Colonic mucosa (tissue), 4 donors: ENCODE measurements around the gene OMG. TPM values are rescaled to one million over a fixed set of nuclear protein-coding genes. Genes with fewer than 3 reads are reported as not detected.

Experiments
- DNase-seq: peaks from one replicate; pipeline ENCODE4 v3.0.0-alpha.2; 2020
- H3K27ac ChIP-seq: fragments of 200-600 bp; one replicate; pipeline ENCODE4 v1.8.0; 2021
- H3K27me3 ChIP-seq: fragments of 200-600 bp; one replicate; pipeline ENCODE4 v1.8.0; 2021
- H3K36me3 ChIP-seq: fragments of 200-600 bp; one replicate; pipeline ENCODE4 v1.8.0; 2021
- H3K4me1 ChIP-seq: fragments of 200-600 bp; one replicate; pipeline ENCODE4 v1.8.0; 2021; ENCODE audit warnings: mild to moderate bottlenecking
- H3K4me3 ChIP-seq: fragments of 200-600 bp; one replicate; pipeline ENCODE4 v1.8.0; 2021
- H3K9ac ChIP-seq, 2 donors: one replicate each; pipeline ENCODE4 v1.7.0; 2013; ENCODE audit warnings: control low read depth in 2 of 2, low read depth in 2 of 2, low read length in 2 of 2
- H3K9me3 ChIP-seq: fragments of 200-600 bp; one replicate; pipeline ENCODE4 v1.8.0; 2021
- intact Hi-C: fragments of 100-400 bp; cut with DNase I; formaldehyde crosslinking; loops from one replicate; pipeline ENCODE4 v1.14.1; 2022
- total RNA-seq, 2 donors: library from RNA; stranded (reverse); fragmentation: NEBNext Ultra II Directional in 1 of 2; extraction: Animal tissue kit (Norgen Biotek cat#: 25700) in 1 of 2; gene quantifications; one replicate each; pipeline ENCODE4 v1.2.1, GENCODE V29; 2021
- TF ChIP-seq, protein P1 (sequence below): fragments of 200-600 bp; IDR thresholded peaks from one replicate; pipeline ENCODE4 v1.8.0; 2022; ENCODE audit warnings: antibody characterized with exemption, mild to moderate bottlenecking
- donor health status: healthy.
- donor health status: DM: no; HTN: no; CAD: no.
- donor health status: DM: no; HTN: no; CAD: no.

OMG gene
- total RNA-seq, 2 donors from 2014 or later: 0.40 TPM; not detected in 1

GRCh38 chr17:31251105-31251969, 45.7 kb downstream of the OMG start:
- intact Hi-C loops: no loop called here
- no peak overlapping the region for H3K4me3 ChIP-seq
- DNase-seq: no peak
- no peak overlapping the region for H3K9ac ChIP-seq
- H3K9me3 ChIP-seq: no peaks in the 10 kb centered on the region
- H3K27ac ChIP-seq: no peak overlapping the region
- H3K36me3 ChIP-seq: no peaks in the 10 kb centered on the region
- H3K27me3 ChIP-seq: no peaks in the 10 kb centered on the region
- TF ChIP-seq, protein P1, sequence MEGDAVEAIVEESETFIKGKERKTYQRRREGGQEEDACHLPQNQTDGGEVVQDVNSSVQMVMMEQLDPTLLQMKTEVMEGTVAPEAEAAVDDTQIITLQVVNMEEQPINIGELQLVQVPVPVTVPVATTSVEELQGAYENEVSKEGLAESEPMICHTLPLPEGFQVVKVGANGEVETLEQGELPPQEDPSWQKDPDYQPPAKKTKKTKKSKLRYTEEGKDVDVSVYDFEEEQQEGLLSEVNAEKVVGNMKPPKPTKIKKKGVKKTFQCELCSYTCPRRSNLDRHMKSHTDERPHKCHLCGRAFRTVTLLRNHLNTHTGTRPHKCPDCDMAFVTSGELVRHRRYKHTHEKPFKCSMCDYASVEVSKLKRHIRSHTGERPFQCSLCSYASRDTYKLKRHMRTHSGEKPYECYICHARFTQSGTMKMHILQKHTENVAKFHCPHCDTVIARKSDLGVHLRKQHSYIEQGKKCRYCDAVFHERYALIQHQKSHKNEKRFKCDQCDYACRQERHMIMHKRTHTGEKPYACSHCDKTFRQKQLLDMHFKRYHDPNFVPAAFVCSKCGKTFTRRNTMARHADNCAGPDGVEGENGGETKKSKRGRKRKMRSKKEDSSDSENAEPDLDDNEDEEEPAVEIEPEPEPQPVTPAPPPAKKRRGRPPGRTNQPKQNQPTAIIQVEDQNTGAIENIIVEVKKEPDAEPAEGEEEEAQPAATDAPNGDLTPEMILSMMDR: no peak
- H3K4me1 ChIP-seq: no peaks in the 10 kb centered on the region

DNA sequence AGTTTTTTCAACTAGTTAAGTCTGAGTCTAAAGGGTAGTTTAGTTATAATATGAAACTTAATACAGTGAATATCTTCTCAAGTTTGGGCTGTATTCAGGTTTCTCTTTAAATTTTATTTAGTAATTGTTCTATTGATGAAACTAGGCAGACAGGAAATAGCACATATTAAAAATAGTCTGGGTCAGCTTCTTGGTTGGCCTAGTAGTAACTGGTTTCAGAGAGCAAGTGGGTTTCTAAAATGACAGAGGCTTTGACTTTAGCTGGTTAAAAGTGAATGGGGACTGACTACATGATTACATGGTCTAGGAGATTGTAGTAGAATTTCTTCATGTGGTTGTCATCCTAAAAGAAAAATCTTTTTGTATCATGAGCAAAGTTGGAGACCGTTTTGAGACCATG, 46.8 kb downstream of the OMG start:
- no peaks in the 10 kb centered on the region for H3K4me1 ChIP-seq
- TF ChIP-seq, protein P1: no peak
- H3K36me3 ChIP-seq: no peaks in the 10 kb centered on the region
- no peak overlapping the region for H3K9ac ChIP-seq
- no peaks in the 10 kb centered on the region for H3K27me3 ChIP-seq
- DNase-seq: no peak
- H3K27ac ChIP-seq: no peak overlapping the region
- intact Hi-C loops: no loop called here
- no peaks in the 10 kb centered on the region for H3K9me3 ChIP-seq
- no peak overlapping the region for H3K4me3 ChIP-seq

DNA sequence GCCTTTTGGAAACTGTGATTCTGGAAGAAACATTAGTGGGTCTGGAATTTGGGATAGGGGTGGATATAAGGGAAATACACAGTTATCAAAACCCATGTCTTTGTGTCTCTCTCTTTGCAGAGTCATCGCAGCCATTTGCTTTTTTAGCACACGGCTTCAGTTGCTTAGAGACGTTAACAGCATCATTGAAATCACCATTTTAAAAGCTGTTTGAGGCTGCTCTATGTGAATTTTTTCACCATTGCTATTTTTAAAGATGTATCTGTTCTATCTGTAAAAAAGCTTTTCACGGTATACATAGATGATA, 47.3 kb downstream of the OMG start:
- H3K4me3 ChIP-seq: no peak overlapping the region
- no peak for DNase-seq
- no peaks in the 10 kb centered on the region for H3K4me1 ChIP-seq
- no peak overlapping the region for H3K9ac ChIP-seq
- no peaks in the 10 kb centered on the region for H3K9me3 ChIP-seq
- no peaks in the 10 kb centered on the region for H3K27me3 ChIP-seq
- TF ChIP-seq, protein P1: no peak
- H3K36me3 ChIP-seq: no peaks in the 10 kb centered on the region
- intact Hi-C loops: no loop called here
- H3K27ac ChIP-seq: no peak overlapping the region

DNA sequence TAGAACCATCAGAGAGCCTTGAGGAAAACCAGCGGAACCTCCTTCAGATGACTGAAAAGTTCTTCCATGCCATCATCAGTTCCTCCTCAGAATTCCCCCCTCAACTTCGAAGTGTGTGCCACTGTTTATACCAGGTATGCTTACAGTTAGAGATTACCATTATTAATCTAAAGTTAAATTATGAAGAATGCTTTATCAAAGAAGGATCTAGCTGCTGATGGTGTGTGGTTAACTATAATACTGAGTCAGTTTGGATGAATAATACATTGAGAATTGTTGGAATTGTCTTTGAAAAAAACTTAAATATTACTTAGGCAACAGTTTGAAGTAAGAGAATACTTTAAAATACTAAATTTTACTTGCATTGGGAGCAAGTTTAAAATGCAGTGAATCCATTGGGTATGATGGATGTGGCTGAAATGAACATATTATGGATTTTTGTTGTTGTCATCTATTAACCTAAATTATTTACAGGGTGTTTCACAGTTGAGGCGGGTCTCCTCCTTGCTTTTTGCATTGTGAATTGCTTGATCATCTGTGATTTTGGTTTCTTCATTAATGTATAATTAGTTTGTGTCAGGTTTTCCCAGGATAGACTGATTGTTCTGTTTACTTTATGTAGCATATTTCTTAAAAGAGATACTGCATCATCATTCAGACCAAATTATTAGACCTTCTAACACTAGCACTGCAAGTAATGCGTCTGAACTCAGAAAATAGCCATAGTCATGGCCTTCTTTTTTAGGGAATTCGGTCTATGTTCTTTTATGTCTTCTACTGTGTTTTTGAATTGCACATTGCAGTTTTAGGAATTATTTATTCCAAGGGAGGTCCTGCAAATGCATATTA, 47.8 kb downstream of the OMG start:
- TF ChIP-seq, protein P1: no peak
- intact Hi-C loops: no loop called here
- no peak for DNase-seq
- H3K27me3 ChIP-seq: no peaks in the 10 kb centered on the region
- no peaks in the 10 kb centered on the region for H3K36me3 ChIP-seq
- H3K4me3 ChIP-seq: no peak overlapping the region
- H3K9me3 ChIP-seq: no peaks in the 10 kb centered on the region
- H3K4me1 ChIP-seq: no peaks in the 10 kb centered on the region
- H3K27ac ChIP-seq: no peak overlapping the region
- H3K9ac ChIP-seq: no peak overlapping the region

Other genes starting within 250 kb of the OMG start
- 10 to 100 TPM; 38.5 to 49.1 TPM for gene NF1, start 202.3 kb downstream of the OMG start, total RNA-seq
- gene EVI2B, start 16.8 kb upstream of the OMG start, total RNA-seq: 1 to 10 TPM; 2.2 to 8.5 TPM
- 1 to 10 TPM; 2.6 to 7.4 TPM for gene EVI2A, start 24.4 kb upstream of the OMG start, total RNA-seq
- 10 to 100 TPM; 41.5 to 46.0 TPM for gene RAB11FIP4, start 94.4 kb upstream of the OMG start, total RNA-seq